Nephron (organoid): ENCODE measurements around the gene SNCA.
A peak's percentile ranks its signal among the peaks of the same experiment; 100 is the strongest.

ENCODE experiments used
- H3K27ac Mint-ChIP-seq, 3 experiments: 2 replicates each; pipeline ENCODE4 v1.8.0; 2020; ENCODE audit warnings: mixed read lengths in 3 of 3, mild to moderate bottlenecking in 2 of 3, moderate library complexity in 1 of 3
- H3K27me3 Mint-ChIP-seq: 2 replicates; pipeline ENCODE4 v1.8.0; 2021; ENCODE audit warnings: low read depth, mild to moderate bottlenecking, moderate library complexity, mixed read lengths
- H3K36me3 Mint-ChIP-seq: 2 replicates; pipeline ENCODE4 v1.8.0; 2020; ENCODE audit warnings: low read depth, mixed read lengths
- H3K4me1 Mint-ChIP-seq: 2 replicates; pipeline ENCODE4 v1.8.0; 2020; ENCODE audit warnings: mixed read lengths
- H3K4me3 Mint-ChIP-seq, 3 experiments: 2 replicates each; pipeline ENCODE4 v1.8.0; 2020; ENCODE audit warnings: mild to moderate bottlenecking in 3 of 3, mixed read lengths in 3 of 3, moderate library complexity in 2 of 3
- H3K9me3 Mint-ChIP-seq: 2 replicates; pipeline ENCODE4 v1.8.0; 2020; ENCODE audit warnings: mixed read lengths
- CTCF ChIP-seq, 3 experiments: fragments of 200-600 bp; sonication (generic); IDR thresholded peaks; one replicate each; pipeline ENCODE4 v1.5.0; 2021; ENCODE audit warnings: antibody characterized with exemption in 3 of 3; ENCODE audit not compliant: unreplicated experiment in 3 of 3

Gene SNCA

GRCh38 chr4:89722517-89722916 is 114.4 kb downstream of the SNCA start:
- H3K9me3 Mint-ChIP-seq: no peaks in the 10 kb centered on the region
- no peaks in the 10 kb centered on the region for H3K27me3 Mint-ChIP-seq
- TF ChIP-seq CTCF (IDR thresholded peaks at IDR 0.05; ENCODE audit: unreplicated experiment in 3 of 3): no peak
- no peaks in the 10 kb centered on the region for H3K4me1 Mint-ChIP-seq
- peaks cover 18% of the 10 kb centered on the region for H3K36me3 Mint-ChIP-seq
- H3K27ac Mint-ChIP-seq: no peak overlapping the region
- no peak overlapping the region for H3K4me3 Mint-ChIP-seq

GRCh38 chr4:89720981-89721380 is 116.0 kb downstream of the SNCA start:
- H3K27me3 Mint-ChIP-seq: no peaks in the 10 kb centered on the region
- TF ChIP-seq CTCF (IDR thresholded peaks at IDR 0.05; ENCODE audit: unreplicated experiment in 3 of 3): no peak
- H3K4me3 Mint-ChIP-seq: no peak overlapping the region
- H3K9me3 Mint-ChIP-seq: no peaks in the 10 kb centered on the region
- H3K4me1 Mint-ChIP-seq: peaks cover 6% of the 10 kb centered on the region
- no peak overlapping the region for H3K27ac Mint-ChIP-seq
- peaks cover 4% of the 10 kb centered on the region for H3K36me3 Mint-ChIP-seq

GRCh38 chr4:89719536-89720090 is 117.3 kb downstream of the SNCA start:
- Mint-ChIP-seq H3K4me3 (no peak overlapping the region), H3K27ac (no peak overlapping the region), H3K9me3 (no peaks in the 10 kb centered on the region), H3K4me1 (peaks cover 10% of the 10 kb centered on the region), H3K36me3 (no peaks in the 10 kb centered on the region), H3K27me3 (no peaks in the 10 kb centered on the region)
- TF ChIP-seq CTCF (IDR thresholded peaks at IDR 0.05; ENCODE audit: unreplicated experiment in 3 of 3): no peak

GRCh38 chr4:89716893-89717292 is 120.1 kb downstream of the SNCA start:
- Mint-ChIP-seq H3K4me3 (no peak overlapping the region), H3K9me3 (no peaks in the 10 kb centered on the region), H3K27ac (peak overlapping the region in 2 of 3 experiments; percentile 16 to 62), H3K27me3 (no peaks in the 10 kb centered on the region), H3K36me3 (no peaks in the 10 kb centered on the region), H3K4me1 (peaks cover 28% of the 10 kb centered on the region)
- TF ChIP-seq CTCF (IDR thresholded peaks at IDR 0.05; ENCODE audit: unreplicated experiment in 3 of 3): no peak

GRCh38 chr4:89715631-89716030 is 121.3 kb downstream of the SNCA start:
- H3K4me1 Mint-ChIP-seq: peaks cover 34% of the 10 kb centered on the region
- no peak for TF ChIP-seq CTCF (IDR thresholded peaks at IDR 0.05; ENCODE audit: unreplicated experiment in 3 of 3)
- peak overlapping the region in 2 of 3 experiments; percentile 13 to 77 for H3K27ac Mint-ChIP-seq
- no peaks in the 10 kb centered on the region for H3K36me3 Mint-ChIP-seq
- no peaks in the 10 kb centered on the region for H3K27me3 Mint-ChIP-seq
- no peaks in the 10 kb centered on the region for H3K9me3 Mint-ChIP-seq
- no peak overlapping the region for H3K4me3 Mint-ChIP-seq

- Mint-ChIP-seq H3K27ac (peak overlapping the region; percentile 71 to 90 (median 87)), H3K4me1 (peaks cover 50% of the 10 kb centered on the region), H3K9me3 (no peaks in the 10 kb centered on the region), H3K36me3 (no peaks in the 10 kb centered on the region), H3K27me3 (no peaks in the 10 kb centered on the region), H3K4me3 (no peak overlapping the region)
- TF ChIP-seq CTCF (IDR thresholded peaks at IDR 0.05; ENCODE audit: unreplicated experiment in 3 of 3): no peak
Observed at GRCh38 chr4:89712827-89713226, 124.1 kb downstream of the SNCA start.
